Amniotic stem cell (primary cell): ENCODE results near the gene DNM3.
"Not testable (repeated sequence)": the region's sequence is repeated elsewhere in the genome, so short reads cannot be mapped to it uniquely, and the experiment has no call there.

ENCODE experiments used
- DNase-seq: peaks from one replicate; lab custom pipeline; 2025; lab: John Stamatoyannopoulos, UW

The DNM3 gene

GRCh38 chr1:172277989-172278388, 436.7 kb downstream of the DNM3 start:
- no peak for DNase-seq

DNA sequence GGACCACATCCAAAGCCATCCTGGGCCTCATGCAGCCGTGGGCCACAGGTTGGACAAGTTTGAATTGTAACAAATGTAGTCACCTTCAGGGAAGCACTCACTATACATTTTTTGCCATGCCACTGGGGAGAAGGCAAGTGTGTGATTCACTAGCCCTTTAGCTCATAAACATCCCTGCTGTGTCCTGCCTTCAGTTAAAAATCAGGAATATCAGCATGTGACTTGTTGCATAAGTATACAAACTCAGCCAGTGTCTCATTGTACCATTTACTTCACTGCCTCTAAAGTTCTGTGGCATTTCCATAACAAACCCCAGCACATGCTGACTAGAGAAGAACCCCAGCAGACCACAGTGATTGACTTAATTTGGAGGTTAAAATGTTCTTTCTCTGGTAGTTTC, 437.2 kb downstream of the DNM3 start:
- no peak for DNase-seq

GRCh38 chr1:172279939-172280636, 438.8 kb downstream of the DNM3 start:
- DNase-seq: no peak

DNA sequence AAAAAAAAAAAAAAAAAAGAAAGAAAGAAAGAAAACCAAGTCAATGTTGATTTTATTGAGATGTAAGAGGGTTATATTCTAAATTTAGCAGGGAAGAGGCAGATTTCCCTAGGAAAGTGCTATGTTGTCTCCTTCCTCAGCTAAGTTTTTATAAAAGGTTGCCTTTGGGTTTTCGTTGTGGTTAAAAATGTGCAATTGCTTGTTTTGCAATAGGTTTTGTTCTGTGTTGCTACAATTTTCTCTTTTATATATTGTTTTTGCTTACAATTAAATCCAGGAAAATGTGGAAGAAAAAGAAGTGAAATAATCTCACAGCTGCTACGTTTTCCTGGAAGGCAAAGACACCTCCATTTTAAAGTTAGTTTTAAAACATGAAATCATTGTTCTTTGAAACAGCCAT, 442.5 kb downstream of the DNM3 start:
- DNase-seq: no peak

DNA sequence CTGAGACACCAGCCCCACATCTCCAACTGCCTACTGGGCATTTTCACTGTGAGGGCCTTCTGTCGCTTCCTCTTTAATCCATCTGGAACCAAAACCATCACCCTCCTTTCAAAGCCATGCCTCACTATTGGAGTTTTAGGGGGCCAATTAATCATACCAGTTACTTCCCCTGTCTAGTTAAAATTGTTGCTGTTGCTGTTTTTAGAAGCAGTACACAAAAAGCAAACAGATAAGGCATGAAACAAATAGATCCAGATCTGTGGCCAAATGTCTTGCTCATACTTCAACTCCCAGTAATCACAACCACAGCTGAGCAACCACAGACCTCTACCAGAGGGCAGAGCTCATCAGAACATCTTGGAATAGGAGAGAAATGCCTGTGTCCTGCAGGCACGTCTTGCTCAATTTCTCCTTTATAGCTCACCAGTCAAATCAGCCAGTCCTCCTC, 445.4 kb downstream of the DNM3 start:
- DNase-seq: no peak

DNA sequence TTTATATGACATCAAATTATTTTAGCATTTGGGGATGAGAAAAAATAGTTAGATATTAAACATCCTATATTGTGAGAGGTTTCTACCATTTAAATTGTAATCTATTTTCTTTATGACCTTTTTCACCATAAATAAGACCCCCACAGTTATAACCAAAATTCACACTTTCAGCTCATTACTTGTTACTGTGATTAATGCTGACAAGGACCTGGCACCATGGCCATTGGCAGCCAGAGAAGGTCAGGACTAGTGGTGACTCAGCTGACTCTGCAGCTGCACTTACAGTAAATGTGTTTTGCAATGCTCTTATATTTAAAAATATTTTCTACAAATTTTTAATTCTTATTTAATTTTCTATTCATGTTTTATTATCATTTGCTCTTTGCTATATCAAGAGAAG, 445.9 kb downstream of the DNM3 start:
- no peak for DNase-seq

DNA sequence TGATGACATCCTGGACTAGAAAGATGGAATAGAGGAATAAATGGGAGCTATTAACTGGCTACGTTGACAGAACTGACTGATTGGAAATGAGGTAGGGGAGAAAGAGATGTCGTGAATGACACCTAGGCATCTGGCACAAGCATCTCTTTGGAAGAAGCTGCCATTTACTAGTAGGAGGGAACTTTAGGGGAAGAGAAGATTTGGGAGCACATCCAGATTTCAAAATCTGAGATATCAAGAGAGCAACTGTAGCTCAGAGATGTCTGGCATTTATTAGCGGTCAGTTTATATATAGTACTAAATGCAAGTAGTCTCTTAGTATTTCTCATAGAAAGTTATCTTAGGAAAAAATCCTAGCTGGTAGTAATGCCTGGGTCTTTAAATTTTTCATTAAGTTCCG, 447.3 kb downstream of the DNM3 start:
- DNase-seq: no peak

- DNase-seq: no peak
Measured at GRCh38 chr1:172289448-172289847, 448.1 kb downstream of the DNM3 start.

DNA sequence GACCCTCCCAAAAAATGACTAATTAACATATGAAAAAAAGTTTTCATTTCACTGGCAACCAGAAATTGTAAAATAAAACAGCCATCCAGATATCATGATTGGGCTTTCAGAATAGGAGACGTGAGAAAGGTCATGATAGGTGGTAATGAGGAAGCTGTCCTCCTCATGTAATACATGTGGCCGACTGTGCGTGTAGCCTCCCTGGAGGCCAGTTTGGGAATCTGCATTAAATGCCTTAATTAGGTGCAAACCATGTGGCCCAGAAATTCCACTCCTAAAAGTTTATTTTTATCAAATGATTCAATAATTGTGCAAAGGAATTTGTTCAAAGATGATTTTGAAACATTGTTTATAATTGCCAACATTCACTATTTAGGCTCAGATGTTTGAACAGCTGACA, 451.5 kb downstream of the DNM3 start:
- no peak for DNase-seq

DNA sequence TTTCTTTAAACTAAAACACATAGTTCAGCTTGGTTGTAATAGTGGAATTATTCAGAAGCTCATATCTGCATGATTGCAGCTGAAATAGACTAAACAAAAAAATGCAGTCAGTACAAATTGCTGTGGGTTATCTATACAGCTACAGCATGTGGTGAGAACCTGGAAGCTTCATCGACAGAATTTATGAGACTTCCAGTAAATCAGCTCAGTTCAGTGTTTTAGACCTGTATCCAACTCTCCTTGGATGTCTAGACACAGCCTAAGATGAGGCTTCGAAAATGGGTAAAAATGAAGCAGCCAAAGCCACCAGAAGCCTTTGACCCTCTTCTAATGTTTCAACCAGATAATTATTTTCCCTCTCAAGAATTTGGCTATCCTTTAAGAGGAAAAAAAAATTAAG, 452.1 kb downstream of the DNM3 start:
- DNase-seq: no peak

DNA sequence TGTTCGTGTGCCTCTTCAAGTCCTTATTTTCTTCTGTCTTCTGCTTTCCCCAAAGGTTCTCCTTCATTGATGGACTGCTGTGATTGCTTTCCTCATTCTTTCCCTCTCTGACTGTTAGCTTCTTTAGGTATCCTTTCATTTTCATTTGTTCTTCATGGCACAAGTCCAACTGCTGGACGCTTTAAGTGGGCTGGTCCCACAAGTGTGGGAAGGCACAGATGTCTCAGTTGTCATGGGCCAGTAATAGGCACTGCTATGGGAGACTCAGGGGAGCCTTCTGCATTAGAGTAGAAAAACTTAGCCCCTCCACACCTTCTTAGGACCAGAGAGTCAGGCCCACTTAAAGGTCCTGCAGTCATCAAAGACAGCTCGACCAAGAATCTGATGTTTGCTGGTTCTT, 456.8 kb downstream of the DNM3 start:
- DNase-seq: no peak

DNA sequence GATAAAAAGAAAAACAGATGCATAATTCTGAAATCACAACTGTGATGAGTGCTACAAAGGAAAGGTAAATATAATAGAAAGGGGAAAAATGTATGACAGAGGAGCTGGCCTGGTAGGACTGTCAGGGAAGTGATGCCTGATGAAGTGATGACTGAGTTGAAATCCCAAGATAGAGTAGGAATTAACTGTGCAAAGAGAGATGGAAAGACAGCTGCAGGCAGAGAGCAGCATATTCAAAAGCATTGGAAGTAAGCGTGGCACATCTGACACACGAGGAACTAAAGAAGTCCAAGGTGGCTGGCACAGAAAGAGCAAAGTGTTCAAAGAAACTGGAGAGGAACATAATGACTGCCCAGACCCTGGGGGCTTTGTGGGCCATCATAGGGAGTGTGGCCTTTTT, 457.6 kb downstream of the DNM3 start:
- no peak for DNase-seq

DNA sequence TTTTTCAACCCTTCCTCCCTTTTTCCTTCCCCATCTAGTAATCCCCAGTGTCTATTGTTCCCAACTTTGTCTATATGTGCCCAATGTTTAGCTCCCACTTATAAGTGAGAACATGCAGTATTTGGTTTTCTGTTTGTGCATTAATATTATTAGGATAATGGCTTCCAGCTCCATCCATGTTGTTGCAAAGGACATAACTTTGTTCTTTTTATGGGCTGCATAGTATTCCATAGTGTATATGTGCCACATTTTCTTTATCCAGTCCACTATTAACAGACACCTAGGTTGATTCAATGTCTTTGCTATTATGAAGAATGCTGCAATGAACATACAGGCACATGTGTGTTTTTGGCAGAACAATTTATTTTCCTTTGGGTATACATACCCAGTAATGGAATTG, 458.2 kb downstream of the DNM3 start:
- DNase-seq: no peak

DNA sequence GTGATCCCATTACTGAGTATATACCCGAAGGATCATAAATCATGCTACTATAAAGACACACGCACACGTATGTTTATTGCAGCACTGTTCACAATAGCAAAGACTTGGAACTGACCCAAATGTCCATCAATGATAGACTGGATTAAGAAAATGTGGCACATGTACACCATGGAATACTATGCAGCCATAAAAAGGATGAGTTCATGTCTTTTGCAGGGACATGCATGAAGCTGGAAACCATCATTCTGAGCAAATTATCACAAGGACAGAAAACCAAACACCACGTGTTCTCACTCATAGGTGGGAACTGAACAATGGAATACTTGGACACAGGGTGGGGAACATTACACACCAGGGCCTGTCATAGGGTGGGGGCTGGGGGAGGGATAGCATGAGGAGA, 466.2 kb downstream of the DNM3 start:
- DNase-seq: not testable (repeated sequence)

DNA sequence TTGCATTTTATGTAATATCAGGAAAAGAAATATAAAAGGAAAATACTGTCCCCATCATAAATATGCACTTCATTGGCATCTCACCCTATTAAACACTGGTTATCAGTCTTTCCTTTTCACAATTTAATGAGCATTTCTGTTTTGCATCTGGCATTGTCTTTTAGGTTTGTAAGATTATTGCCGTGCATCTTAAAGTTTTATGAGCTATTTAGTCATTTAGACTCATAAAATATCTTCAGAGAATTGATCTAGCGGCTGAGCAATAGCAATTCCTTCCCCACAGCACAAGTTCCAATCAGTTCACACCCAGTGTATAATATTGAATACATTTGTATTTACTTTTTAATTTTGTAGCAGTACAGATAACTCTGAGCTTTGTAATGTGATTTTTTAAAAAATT, 466.8 kb downstream of the DNM3 start:
- no peak for DNase-seq

GRCh38 chr1:172308577-172308976, 467.3 kb downstream of the DNM3 start:
- DNase-seq: no peak

DNA sequence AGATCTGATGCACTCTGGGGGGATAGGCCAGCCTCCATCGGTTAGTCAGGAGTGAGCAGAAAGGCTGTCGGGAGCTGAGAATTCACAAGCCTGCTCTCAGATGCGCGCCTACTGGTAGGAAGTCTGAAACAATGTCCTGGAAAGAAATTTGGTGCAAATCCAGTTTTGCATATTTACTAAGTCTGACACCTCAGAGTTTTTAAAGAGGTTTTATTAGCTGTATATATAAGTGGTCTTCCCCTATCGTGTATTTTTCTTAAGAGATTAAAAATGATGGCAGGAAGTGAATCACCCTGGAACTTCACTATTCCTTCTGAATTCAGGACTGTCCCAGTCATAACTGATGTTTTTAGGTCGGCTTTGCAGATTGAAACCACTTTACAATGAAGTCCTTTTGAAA, 479.4 kb downstream of the DNM3 start:
- no peak for DNase-seq

DNA sequence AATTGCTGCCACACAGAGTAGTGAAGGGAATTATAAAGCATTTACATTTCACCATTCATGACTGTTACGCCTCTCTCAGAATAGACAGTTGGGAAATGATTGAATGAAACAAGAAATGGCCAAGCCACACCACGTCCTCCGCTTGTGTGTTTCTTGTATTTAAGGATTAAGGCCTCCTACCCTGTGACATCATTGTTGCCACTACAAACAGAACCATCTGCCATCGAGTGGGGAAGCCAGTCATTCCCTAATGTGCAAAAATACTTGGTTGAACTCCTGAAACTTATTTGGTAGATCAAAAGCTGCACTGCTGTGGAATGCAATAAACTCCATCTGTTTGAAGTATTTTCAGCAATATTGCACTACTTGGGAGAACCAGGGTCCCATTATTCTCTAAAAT, 480.2 kb downstream of the DNM3 start:
- no peak for DNase-seq

GRCh38 chr1:172322219-172323061, 481.1 kb downstream of the DNM3 start:
- peak; percentile 42 for DNase-seq

DNA sequence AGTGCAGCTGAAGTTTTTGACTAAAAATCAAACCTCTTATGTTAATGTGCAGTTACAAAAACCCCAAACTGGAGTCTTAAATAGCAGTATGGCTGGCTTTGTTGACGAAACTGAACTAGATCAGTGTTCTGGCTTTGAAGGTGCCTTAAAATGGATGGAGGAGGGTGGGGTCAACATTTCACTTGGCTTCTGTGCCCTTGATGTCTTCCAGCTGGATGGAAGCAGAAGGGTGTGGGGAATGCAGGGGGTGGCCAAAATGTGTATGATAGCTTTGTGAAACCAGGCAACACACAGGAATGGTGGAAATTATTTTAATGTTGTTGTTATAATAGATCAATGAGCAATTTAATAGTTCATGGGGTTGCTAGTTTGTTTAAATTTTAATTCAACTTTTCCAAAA, 482.4 kb downstream of the DNM3 start:
- DNase-seq: no peak

- no peak for DNase-seq
Measured at GRCh38 chr1:172324086-172324485, 482.8 kb downstream of the DNM3 start.

DNA sequence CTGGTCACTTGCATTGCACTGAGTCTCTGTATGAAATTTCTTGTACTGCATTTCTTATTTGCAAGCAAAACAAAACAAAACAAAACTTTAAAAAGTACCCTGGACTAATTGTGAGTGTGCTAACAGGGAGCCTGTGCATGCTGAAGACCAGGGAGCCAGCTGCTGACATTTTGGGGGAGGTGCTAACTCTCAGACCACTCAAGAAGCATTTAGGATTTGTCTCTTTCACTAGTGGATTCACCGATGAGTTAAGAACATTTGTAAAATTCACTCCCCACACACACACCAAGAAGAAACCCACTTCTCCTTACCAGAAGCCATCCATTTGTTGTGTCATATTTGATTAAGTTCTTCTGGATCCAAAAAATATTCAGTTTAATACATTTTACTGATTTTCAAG, 483.5 kb downstream of the DNM3 start:
- no peak for DNase-seq

DNA sequence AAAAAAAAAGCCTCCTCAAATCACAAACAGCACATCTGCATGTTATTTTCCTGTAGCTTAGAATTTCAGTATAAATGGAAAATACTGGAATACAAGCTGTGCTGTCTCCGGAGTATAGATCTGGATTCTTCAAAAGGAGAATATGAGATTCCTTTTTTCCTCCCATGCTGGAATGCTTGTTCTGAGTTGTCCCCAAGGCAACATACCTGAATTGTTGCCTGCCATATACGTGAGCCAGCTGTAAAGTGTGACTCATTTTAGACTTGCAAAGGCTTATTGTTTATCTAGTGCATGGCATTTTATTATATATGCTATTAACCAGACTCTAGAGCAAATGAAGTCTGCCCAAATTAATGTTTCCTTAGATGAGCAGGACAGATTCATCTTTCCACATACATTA, 484.2 kb downstream of the DNM3 start:
- no peak for DNase-seq

DNA sequence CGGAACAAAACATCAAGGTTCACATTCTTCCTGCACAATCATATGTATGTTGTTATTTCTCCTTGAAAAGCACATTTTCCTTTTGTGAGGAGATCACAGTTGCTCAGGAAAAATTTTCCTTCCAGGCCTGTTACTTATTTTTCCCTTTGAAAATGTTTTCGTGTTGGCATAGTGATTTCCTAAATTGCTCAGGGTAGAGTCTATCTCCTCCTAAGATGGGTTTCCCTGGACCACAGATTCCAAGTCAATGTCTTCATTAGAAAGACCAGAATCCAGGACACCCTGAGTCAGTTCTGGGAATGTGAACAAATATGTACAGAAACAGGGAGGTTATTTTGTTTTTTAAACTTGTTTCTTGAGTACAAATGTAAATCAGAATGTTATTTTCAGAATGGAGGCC, 484.8 kb downstream of the DNM3 start:
- DNase-seq: no peak
